Neural progenitor cell (in vitro differentiated cells): ENCODE results near the gene DYRK2. TPM values are rescaled to one million over a fixed set of nuclear protein-coding genes. Genes with fewer than 3 reads are reported as not detected.
A peak's percentile ranks its signal among the peaks of the same experiment; 100 is the strongest.

ENCODE experiments used
- DNase-seq: peaks from one replicate; pipeline ENCODE4 v3.0.0-alpha.2; 2016; ENCODE audit warnings: low spot score
- H2AFZ ChIP-seq: fragments of 200-600 bp; sonication (generic); replicated peaks from 2 replicates; pipeline ENCODE4 v1.6.1; 2016; ENCODE audit warnings: antibody characterized with exemption
- H3F3A ChIP-seq: fragments of 200-600 bp; sonication (generic); 2 replicates; pipeline ENCODE4 v1.6.1; 2016; ENCODE audit warnings: antibody characterized with exemption, low read depth
- H3K27ac ChIP-seq: fragments of 200-600 bp; sonication (generic); 2 replicates; pipeline ENCODE4 v1.5.1; 2016; ENCODE audit warnings: mild to moderate bottlenecking
- H3K27me3 ChIP-seq: fragments of 200-600 bp; sonication (generic); 2 replicates; pipeline ENCODE4 v1.6.1; 2016; ENCODE audit warnings: mild to moderate bottlenecking, moderate library complexity
- H3K36me3 ChIP-seq: fragments of 200-600 bp; sonication (generic); 2 replicates; pipeline ENCODE4 v1.5.1; 2016
- H3K4me1 ChIP-seq: fragments of 200-600 bp; sonication (generic); 2 replicates; pipeline ENCODE4 v1.6.1; 2016; ENCODE audit warnings: mixed run types
- H3K4me2 ChIP-seq: fragments of 200-600 bp; sonication (generic); 2 replicates; pipeline ENCODE4 v1.6.1; 2016
- H3K4me3 ChIP-seq: fragments of 200-600 bp; sonication (generic); 2 replicates; pipeline ENCODE4 v1.5.1; 2016
- H3K79me2 ChIP-seq: fragments of 200-600 bp; sonication (generic); 2 replicates; pipeline ENCODE4 v1.6.1; 2016; ENCODE audit warnings: low read depth
- H3K9ac ChIP-seq: fragments of 200-600 bp; sonication (generic); 2 replicates; pipeline ENCODE4 v1.6.1; 2016
- H3K9me3 ChIP-seq: fragments of 200-600 bp; sonication (generic); 2 replicates; pipeline ENCODE4 v1.5.1; 2016; ENCODE audit warnings: low read depth
- H4K20me1 ChIP-seq: fragments of 200-600 bp; sonication (generic); 2 replicates; pipeline ENCODE4 v1.6.1; 2016; ENCODE audit warnings: low read depth
- H3K27ac Mint-ChIP-seq: 3 replicates; pipeline ENCODE4 v1.8.0; 2021; ENCODE audit warnings: mixed read lengths
- H3K27me3 Mint-ChIP-seq: 2 replicates; pipeline ENCODE4 v1.8.0; 2022; ENCODE audit warnings: low read depth, mild to moderate bottlenecking, inconsistent platforms, moderate library complexity, mixed read lengths; ENCODE audit not compliant: insufficient read depth
- H3K36me3 Mint-ChIP-seq: 3 replicates; pipeline ENCODE4 v1.8.0; 2021; ENCODE audit warnings: mixed read lengths
- H3K4me1 Mint-ChIP-seq: 3 replicates; pipeline ENCODE4 v1.8.0; 2021; ENCODE audit warnings: mixed read lengths
- H3K4me3 Mint-ChIP-seq: 3 replicates; pipeline ENCODE4 v1.8.0; 2021; ENCODE audit warnings: mild to moderate bottlenecking, moderate library complexity, mixed read lengths
- H3K9me3 Mint-ChIP-seq: 3 replicates; pipeline ENCODE4 v1.8.0; 2020; ENCODE audit warnings: mixed read lengths
- EZH2 ChIP-seq: fragments of 200-600 bp; sonication (generic); IDR thresholded peaks from 2 replicates; pipeline ENCODE4 v1.6.1; 2017; ENCODE audit warnings: antibody characterized with exemption, mild to moderate bottlenecking, moderate library complexity
- EZH2phosphoT487 ChIP-seq: fragments of 200-600 bp; sonication (generic); IDR thresholded peaks from 2 replicates; pipeline ENCODE4 v1.6.1; 2017; ENCODE audit warnings: antibody characterized with exemption
- total RNA-seq: library from RNA; depleted of rRNA; stranded (reverse); fragments of >200 nt; gene quantifications from 2 replicates; pipeline ENCODE4 v1.2.3, GENCODE V29; 2015; ENCODE audit warnings: low replicate concordance
- TF ChIP-seq, protein P1 (sequence below): fragments of 200-600 bp; sonication (generic); IDR thresholded peaks from 2 replicates; pipeline ENCODE4 v1.5.1; 2017; ENCODE audit warnings: antibody characterized with exemption, mild to moderate bottlenecking

The DYRK2 gene
- total RNA-seq, 1 donor from 2014 or later, result 29.6 TPM

GRCh38 chr12:67697967-67698366, 49.4 kb downstream of the DYRK2 start:
- H3K4me1 Mint-ChIP-seq, result peaks cover 18% of the 10 kb centered on the region
- H3F3A ChIP-seq, result no peaks in the 10 kb centered on the region
- H3K9me3 ChIP-seq, result no peaks in the 10 kb centered on the region
- H3K27me3 ChIP-seq, result no peaks in the 10 kb centered on the region
- H3K9ac ChIP-seq, result no peak overlapping the region
- no peaks in the 10 kb centered on the region for H3K9me3 Mint-ChIP-seq
- TF ChIP-seq EZH2 (no peak), EZH2phosphoT487 (no peak)
- TF ChIP-seq, protein P1, sequence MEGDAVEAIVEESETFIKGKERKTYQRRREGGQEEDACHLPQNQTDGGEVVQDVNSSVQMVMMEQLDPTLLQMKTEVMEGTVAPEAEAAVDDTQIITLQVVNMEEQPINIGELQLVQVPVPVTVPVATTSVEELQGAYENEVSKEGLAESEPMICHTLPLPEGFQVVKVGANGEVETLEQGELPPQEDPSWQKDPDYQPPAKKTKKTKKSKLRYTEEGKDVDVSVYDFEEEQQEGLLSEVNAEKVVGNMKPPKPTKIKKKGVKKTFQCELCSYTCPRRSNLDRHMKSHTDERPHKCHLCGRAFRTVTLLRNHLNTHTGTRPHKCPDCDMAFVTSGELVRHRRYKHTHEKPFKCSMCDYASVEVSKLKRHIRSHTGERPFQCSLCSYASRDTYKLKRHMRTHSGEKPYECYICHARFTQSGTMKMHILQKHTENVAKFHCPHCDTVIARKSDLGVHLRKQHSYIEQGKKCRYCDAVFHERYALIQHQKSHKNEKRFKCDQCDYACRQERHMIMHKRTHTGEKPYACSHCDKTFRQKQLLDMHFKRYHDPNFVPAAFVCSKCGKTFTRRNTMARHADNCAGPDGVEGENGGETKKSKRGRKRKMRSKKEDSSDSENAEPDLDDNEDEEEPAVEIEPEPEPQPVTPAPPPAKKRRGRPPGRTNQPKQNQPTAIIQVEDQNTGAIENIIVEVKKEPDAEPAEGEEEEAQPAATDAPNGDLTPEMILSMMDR, result no peak
- H3K4me2 ChIP-seq, result no peak overlapping the region
- no peaks in the 10 kb centered on the region for H3K4me1 ChIP-seq
- no peaks in the 10 kb centered on the region for H3K27me3 Mint-ChIP-seq
- H4K20me1 ChIP-seq, result no peaks in the 10 kb centered on the region
- H2AFZ ChIP-seq, result no peak overlapping the region
- H3K27ac ChIP-seq, result no peak overlapping the region
- peak overlapping the region; percentile 90 for H3K27ac Mint-ChIP-seq
- H3K36me3 ChIP-seq, result no peaks in the 10 kb centered on the region
- no peak overlapping the region for H3K4me3 Mint-ChIP-seq
- H3K4me3 ChIP-seq, result no peak overlapping the region
- DNase-seq, result no peak
- H3K36me3 Mint-ChIP-seq, result no peaks in the 10 kb centered on the region
- no peaks in the 10 kb centered on the region for H3K79me2 ChIP-seq

DNA sequence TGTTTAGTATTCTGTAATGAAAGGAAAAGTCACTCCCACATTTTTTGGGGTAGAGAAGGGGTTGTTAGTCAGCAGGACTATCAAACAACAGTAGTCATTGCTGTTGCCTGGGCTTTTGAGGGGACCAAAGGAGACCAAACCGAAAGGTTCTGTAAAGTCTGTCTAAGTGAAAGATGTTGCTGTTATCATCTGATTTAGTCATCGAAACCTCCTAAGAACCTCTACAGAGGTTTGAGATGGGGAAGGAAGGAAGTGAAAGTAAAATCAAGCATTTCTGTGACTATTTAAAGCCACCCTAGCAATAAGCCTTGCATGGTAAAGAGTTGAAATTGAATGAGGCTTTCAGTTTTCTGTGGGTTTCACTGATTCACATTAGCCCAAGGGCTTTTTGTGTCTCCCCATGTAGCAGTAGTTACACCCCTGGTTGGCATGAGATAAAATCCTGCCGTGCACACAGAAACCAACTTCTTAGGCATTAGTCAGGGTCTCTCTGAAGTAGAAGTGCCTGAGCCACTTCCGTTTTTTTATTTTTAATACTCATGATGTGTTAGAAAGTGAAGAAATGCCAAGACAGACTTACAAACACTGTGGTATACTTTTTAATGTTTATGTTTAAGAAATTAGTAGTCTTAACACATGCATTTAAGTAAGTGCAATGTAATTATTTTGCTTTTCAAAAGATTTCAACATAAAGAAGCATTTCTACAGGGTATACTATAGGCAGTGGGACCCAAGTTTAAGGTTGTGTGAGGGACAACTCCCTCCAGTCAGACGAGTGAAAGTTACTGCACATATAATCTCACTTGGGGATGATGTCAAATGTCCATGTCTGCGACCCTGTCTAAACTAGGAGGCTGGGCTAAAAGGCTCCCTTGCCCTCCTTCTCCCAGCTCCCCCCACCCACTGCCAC, 50.4 kb downstream of the DYRK2 start:
- TF ChIP-seq, protein P1, result no peak
- DNase-seq, result no peak
- Histone ChIP-seq H3K4me2 (no peak overlapping the region), H4K20me1 (no peaks in the 10 kb centered on the region), H3K4me3 (no peak overlapping the region), H3K9ac (no peak overlapping the region), H2AFZ (no peak overlapping the region), H3K36me3 (no peaks in the 10 kb centered on the region), H3K27me3 (no peaks in the 10 kb centered on the region), H3F3A (no peaks in the 10 kb centered on the region), H3K27ac (no peak overlapping the region), H3K9me3 (no peaks in the 10 kb centered on the region), H3K79me2 (no peaks in the 10 kb centered on the region), H3K4me1 (no peaks in the 10 kb centered on the region)
- peak overlapping the region; percentile 90 for H3K27ac Mint-ChIP-seq
- no peaks in the 10 kb centered on the region for H3K27me3 Mint-ChIP-seq
- peaks cover 18% of the 10 kb centered on the region for H3K4me1 Mint-ChIP-seq
- no peaks in the 10 kb centered on the region for H3K9me3 Mint-ChIP-seq
- H3K36me3 Mint-ChIP-seq, result no peaks in the 10 kb centered on the region
- H3K4me3 Mint-ChIP-seq, result no peak overlapping the region

- no peaks in the 10 kb centered on the region for H4K20me1 ChIP-seq
These were observed 52.6 kb downstream of the DYRK2 start for GRCh38 chr12:67701121-67701520.

More at GRCh38 chr12:67701121-67701520, 52.6 kb downstream of the DYRK2 start:
- H3K4me1 Mint-ChIP-seq, result peaks cover 23% of the 10 kb centered on the region
- no peaks in the 10 kb centered on the region for H3K4me1 ChIP-seq
- no peak for TF ChIP-seq EZH2
- TF ChIP-seq, protein P1, result no peak
- TF ChIP-seq EZH2phosphoT487, result no peak
- no peak overlapping the region for H3K4me3 ChIP-seq
- H3K4me2 ChIP-seq, result no peak overlapping the region
- DNase-seq, result no peak
- no peaks in the 10 kb centered on the region for H3F3A ChIP-seq
- no peaks in the 10 kb centered on the region for H3K9me3 ChIP-seq
- no peaks in the 10 kb centered on the region for H3K27me3 Mint-ChIP-seq
- no peaks in the 10 kb centered on the region for H3K36me3 ChIP-seq
- no peak overlapping the region for H2AFZ ChIP-seq
- H3K9ac ChIP-seq, result no peak overlapping the region
- no peaks in the 10 kb centered on the region for H3K36me3 Mint-ChIP-seq
- H3K4me3 Mint-ChIP-seq, result no peak overlapping the region
- H3K9me3 Mint-ChIP-seq, result no peaks in the 10 kb centered on the region
- H3K79me2 ChIP-seq, result no peaks in the 10 kb centered on the region
- no peaks in the 10 kb centered on the region for H3K27me3 ChIP-seq
- H3K27ac ChIP-seq, result no peak overlapping the region
- H3K27ac Mint-ChIP-seq, result no peak overlapping the region
